Fibroblast of the conjunctiva (primary cell): ENCODE results near the gene TNRC6B.

Source experiments
- DNase-seq: peaks from one replicate; pipeline ENCODE4 v3.0.0-alpha.2; 2010; ENCODE audit warnings: low read depth

Gene TNRC6B

DNA sequence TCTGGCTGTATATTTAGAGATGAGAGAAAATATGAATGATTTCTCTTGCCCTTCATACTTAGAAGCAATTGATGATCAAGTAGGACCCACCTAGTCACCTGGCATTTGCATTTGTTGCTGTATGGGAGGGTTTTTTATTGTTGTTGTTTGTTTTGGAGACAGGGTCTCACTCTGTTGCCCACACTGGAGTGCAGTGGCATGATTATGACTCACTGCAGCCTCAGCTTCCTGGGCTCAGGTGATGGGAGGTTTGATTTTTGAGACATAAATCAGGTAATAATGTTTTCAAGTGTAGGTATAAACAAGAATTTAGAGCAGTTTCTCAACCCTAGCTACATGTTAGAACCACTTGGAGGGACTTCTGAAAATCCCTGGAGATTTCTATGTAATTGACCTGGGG, 63.0 kb downstream of the TNRC6B start:
- DNase-seq: no peak

DNA sequence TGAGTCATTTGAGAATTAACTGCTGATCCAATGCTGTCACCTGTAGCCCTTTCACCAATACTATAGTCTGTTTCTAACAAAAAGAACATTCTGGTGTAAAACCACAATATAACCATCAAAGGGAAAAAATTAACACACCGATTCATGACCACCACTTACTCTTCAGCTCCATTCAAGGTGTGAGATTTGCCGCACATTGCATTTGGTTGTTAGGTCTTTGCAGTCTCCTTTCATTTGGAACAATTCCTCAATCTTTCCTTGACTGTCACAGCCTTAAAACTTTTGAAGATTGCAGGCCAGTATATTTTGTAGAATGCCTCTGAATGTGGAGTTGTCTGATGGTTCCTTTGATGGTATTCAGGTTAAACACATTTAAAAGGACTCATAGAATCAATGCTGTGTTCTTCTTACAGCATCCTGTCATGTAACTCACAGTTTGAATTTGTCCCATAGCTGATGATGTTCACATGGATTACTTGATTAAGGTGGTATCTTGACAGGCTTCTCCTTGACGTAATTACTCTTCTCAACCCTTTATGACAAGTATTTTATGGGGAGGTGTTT, 63.6 kb downstream of the TNRC6B start:
- no peak for DNase-seq

DNA sequence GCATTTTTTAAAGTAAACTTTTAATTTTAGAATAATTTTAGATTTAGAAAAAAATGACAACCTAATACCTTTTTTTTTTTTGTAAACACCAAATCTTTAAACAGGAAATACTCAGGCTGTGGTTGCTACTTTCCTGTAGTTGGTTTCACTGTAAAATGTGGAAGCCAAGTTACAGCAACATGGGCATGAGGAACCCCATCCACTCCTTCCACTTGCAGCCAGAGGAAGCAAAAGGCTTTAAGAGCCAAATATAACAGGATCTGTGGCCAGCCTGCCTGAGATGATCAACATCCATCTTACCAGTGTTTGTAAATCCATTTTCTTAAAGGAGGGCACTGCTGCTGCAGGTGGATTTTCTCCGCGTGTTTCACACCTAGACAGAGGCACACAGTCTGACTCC, 66.2 kb downstream of the TNRC6B start:
- no peak for DNase-seq

DNA sequence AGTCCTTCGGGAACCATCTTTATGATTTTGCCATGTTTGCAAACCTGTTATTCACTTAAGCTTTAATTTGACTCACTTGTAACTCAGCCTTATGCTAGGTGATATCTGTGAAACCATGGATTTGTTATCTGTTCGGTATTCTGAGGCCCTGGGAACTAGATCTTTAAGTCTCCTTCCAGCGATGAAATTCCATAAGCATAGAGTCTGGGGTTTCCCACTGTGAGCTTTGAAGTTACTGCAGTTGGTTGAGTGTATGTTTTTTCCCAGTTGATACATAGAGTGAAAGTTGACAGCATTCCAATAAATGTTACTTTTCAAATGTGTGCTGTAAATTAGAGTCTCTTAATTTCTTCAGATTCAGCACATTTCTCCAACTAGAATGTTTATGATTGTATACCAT, 66.9 kb downstream of the TNRC6B start:
- no peak for DNase-seq

DNA sequence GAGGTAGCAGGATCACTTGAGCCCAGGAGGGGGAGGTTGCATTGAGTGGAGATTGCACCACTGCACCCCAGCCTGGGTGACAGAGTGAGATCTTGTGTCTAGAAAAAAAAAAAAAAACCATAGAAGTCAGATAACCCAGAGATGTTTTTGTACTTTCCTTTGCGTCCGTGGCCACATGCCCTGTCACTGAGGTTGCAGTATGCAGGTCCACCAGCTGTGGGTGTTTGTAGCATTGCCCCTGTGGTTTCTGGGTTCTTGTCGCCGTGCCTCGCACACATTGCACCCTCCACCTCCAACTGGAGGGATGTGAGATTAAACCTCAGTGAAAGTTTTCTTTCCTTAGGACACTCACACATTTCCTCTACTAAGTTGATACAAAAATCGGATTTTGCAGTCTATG, 70.3 kb downstream of the TNRC6B start:
- no peak for DNase-seq

DNA sequence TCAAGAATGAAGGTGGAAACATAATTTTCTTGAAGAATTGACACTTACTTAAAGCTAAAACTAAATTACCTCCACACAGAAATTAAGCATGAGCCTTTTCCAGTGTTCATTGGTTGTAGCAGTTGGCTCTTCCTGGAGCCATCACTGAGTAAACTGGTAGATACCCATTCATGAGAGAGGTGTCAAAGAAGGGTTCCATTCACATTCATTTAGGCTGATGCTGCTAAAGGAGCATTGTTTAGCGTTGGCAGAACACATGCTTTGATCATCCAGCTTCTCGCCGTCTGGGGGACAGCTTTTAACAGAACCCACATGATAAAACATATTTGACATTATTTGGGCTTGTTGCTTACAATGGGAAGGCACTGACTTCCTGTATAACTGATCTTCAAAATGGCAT, 71.6 kb downstream of the TNRC6B start:
- no peak for DNase-seq

DNA sequence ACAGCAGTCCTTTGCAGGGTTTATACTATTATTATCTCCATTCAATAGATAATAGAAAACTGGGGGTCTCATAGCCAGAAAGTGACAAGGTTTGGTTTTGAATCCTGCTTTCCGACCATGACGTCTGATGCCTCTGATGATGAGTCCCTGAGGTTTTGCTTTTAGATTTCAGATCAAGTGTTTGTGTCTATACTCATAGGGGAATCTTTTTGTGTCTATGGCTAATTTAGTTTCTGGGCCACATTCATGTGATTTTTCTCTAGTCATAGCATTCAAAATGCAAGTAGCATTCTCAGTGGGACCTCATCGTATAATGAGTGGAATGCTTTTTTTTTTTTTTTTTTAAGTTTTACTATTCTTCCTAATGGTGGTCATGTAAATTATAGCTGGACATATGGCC, 72.9 kb downstream of the TNRC6B start:
- DNase-seq: no peak

DNA sequence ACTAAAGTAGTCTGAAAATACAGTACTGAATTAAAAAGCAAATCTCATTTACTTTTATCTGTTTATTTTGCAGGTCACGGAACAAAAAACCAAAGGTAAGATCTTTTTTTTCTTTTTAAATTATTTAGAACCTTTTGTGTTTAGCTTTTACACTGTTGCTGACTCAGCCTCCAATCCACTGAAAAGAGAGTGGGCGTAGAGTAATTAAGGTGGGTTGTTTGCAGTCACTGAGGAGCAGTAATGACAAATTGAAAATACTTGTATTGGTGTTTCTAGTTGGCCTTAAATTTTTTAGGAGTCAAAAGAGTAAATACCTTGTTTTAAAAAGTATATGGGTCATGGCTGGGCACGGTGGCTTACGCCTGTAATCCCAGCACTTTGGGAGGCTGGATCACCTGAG, 73.4 kb downstream of the TNRC6B start:
- DNase-seq: no peak

DNA sequence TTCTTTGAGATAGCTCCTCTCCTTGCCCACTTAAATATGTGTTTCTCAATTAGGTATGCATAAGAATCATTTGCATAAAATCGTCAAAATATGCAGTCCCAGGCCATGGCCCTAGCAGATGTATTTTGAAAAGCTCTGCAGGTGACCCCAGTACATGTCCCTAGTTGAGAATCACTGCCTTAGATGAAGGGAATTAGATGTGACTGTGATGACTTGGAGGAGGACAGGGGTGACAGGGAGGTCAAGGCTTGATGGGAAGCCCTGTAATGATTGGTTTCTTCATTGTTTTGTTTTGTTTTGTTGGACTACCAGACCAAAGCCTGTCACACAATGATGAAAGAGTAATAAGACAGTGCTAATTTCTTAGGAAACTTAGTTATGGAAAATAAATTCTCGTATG, 74.4 kb downstream of the TNRC6B start:
- DNase-seq: no peak

DNA sequence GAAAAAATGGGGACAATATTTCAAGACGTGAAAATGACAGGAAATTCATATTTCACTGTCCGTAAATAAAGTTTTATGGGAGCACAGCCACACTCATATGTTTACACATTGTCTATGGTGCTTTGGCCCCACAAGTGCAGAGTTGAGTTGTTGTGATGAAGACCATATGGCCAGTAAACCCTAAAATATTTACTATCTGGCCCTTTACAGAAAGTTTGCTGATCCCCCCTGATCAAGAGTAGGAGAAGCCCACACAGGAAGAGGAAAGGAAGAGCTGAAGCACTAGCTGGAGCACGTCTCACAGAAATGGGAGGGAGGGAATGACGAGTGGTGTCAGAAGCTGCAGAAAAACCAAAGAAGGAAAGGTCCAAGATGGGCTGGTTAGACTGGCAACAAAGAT, 78.8 kb downstream of the TNRC6B start:
- no peak for DNase-seq

DNA sequence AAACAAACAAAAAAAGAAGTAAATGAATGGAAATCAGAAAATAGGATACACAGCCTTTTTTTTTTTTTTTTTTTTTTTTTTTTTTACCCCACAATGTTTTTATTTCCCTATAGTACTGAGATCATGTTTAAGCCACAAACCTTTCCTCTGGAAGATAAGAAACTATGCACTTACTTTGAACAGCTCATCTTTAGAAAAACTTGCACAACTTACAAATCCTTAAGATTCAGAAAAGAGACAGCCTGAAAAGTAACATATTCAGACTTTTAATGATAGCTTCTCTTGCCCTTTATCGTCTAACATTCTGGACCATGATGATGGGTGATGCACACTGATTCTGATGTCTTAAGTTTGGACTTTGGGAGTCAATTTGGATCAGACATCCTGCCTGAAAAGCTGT, 80.3 kb downstream of the TNRC6B start:
- no peak for DNase-seq

DNA sequence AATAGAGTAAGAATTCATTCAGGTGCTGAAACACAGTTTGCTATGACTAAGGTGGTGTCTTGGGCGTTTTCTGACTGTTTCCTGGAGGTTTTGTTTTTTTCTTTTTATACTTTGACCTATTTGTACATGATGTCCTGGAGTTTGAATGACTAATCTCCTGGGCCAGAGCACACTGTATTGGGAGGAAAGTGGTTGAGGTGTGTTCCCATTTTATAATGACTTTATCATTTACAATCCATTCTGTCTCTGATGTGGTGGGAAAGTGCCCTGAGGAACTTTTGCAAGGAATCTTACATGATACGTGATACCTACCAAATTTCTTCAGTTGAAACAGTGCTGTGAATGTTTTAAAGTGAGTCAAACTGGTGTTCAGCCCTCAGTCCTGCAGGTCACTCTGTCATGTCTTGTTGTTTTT, 80.8 kb downstream of the TNRC6B start:
- DNase-seq: no peak

DNA sequence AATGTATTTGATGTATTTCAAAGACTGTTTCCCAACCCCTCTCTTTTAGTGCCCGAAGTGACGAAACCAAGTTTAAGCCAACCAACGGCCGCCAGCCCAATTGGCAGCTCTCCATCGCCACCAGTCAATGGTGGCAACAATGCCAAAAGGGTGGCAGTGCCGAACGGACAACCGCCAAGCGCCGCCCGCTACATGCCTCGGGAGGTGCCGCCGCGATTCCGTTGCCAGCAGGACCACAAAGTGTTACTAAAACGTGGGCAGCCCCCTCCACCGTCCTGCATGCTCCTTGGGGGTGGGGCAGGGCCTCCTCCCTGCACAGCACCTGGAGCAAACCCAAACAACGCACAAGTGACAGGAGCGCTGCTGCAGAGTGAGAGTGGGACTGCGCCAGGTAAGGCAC, 84.1 kb downstream of the TNRC6B start:
- no peak for DNase-seq

DNA sequence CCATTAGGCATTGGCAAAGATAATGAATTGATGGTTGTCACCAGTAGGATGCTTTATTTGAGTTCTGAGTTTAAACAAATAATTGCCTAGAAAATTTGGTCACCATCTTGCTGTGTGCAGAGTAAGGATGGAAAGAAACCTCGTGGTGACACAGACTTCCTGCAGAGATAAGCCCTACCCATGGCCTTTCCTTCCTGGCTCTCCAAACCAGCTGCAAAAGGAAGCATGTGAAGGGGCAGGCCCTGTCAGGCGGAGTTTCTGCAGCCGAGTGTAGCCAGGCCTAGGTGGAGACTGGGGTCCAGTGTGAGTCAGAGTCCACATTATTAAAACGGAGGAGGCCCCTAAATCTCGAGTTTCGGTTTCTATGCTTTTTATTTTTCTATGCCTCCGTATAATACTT, 85.5 kb downstream of the TNRC6B start:
- DNase-seq: no peak

DNA sequence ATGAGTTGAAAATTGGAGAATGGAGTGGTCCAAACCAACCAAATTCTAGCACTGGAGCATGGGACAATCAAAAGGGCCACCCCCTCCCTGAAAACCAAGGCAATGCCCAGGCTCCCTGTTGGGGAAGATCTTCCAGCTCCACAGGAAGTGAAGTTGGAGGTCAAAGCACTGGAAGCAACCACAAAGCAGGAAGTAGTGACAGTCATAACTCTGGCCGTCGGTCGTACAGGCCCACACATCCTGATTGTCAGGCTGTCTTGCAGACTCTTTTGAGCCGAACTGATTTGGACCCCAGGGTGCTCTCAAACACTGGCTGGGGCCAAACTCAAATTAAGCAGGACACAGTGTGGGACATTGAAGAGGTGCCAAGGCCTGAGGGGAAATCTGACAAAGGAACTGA, 88.1 kb downstream of the TNRC6B start:
- no peak for DNase-seq

DNA sequence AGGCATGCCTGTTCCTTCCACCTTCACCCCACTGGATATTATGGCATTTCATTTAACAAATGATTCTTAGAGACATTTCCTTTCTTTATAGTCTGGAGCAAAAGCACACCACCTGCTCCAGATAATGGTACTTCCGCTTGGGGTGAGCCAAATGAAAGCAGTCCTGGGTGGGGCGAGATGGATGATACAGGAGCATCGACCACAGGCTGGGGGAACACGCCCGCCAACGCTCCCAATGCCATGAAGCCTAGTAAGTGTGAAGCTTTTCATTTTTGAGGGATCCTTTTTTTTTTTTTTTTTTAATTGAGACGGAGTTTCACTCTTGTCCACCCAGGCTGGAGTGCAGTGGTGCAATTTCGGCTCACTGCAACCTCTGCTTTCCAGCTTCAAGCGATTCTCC, 92.3 kb downstream of the TNRC6B start:
- DNase-seq: no peak

DNA sequence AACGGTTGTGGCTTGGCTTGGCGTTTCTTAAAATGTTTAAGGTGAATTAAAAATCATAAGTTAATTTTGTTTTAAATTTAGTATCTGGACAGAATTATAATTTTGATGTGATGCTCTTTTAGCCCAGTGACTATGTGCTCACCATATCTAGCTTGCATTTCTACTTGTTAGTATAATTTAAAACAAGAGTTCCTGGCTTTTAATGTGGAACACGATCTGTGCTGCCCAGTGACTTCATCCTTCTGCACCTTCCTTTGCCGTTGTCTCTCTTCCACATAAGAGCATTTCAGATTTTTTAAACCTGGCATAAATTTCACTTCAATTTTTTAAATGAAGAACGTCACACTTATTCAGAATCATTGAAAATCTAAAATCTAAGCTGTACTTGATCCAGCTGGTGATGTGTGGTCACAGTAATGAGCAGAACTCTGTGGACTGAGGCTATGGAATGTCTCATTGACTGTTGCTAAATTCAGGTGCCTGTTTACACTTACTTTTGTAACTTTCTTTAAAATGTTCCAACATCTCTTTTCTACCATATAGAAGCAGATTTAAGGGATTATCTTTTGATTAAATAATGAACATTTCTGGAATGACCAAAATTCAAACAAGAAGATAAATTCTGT, 93.1 kb downstream of the TNRC6B start:
- no peak for DNase-seq

DNA sequence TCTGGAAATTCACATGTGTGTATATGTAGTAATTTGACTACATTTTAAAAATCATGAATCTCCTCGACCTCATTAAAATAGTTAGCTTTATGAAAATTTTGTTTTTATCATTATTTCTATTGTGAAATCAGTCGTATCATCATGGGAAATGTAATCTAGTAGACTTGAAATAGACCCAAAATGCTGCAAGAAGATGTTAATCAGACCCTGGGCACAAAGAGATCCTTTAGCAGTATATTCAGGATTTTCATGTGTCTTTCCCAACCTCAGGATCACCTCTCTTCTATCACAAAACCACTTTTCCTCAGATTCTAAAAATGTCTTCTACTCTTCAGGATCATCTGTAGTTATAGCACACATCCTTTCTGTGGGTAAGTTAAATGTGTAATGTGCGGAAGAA, 93.7 kb downstream of the TNRC6B start:
- DNase-seq: no peak

DNA sequence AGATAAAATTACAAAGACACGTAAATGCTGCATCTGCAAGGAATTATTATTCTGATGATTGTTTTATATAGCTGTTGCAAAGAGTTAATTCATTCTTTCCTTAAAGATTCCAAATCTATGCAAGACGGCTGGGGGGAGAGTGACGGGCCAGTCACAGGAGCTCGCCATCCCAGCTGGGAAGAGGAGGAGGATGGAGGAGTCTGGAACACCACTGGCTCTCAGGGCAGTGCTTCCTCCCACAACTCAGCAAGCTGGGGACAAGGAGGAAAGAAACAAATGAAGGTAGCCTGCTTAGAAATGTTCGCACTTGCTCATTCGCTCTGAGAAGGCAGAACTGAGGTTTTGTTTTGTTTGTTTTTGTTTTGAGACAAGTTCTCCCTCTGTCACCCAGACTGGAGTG, 95.6 kb downstream of the TNRC6B start:
- no peak for DNase-seq

DNA sequence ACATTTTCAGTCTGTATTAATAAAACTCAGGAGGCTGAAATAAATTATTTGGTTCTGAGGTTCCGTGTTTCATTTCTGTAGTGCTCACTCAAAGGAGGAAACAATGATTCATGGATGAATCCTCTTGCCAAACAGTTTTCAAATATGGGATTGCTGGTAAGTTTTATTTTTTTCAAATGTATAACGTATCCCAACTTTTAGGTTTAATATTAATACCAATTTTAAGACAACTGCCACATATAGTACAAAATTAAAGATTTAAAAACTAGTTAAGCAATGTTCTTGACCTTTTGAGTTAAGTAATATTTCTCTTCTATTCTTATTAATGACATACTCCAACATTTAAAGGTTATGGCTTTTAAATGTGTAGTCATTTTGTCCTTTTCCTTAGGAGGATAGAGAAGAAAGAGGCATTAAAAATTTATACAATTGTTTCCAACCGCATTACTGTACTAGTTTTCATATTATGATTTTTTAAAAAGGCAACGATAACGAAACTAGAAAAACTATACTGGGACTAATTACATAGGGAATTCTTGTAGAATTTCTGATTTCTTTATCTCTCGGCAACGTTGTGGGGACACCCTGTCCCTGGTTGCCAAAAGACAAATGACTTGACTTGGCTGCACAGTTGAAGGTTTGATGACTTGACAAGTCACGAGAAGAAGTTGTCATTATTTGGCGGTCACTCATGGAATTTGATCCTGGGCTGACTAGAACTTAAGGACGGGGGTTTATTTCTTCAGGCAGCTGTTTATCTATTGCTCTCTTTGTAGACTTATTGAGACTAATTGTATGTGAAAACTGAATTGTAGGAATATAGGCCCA, 99.5 kb downstream of the TNRC6B start:
- peak; percentile 47 for DNase-seq

DNA sequence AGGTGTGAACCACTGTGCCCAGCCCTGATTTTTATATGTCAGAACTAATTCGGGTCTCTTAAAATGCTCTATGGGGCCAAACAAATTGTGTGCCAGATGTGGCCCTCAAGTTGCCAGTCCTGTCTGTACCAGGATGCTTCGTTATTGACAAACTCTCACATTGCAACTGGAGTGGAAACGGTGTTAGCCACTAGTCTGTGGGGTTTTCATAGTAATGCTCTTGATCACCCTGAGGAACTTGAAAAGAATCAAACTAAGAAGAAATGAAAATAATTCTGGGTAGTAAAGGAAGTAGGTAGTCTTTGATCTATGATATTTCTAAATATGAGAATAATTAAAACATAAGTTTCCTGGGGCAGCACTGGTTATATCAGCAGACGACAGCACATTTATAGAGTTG, 101.3 kb downstream of the TNRC6B start:
- no peak for DNase-seq

DNA sequence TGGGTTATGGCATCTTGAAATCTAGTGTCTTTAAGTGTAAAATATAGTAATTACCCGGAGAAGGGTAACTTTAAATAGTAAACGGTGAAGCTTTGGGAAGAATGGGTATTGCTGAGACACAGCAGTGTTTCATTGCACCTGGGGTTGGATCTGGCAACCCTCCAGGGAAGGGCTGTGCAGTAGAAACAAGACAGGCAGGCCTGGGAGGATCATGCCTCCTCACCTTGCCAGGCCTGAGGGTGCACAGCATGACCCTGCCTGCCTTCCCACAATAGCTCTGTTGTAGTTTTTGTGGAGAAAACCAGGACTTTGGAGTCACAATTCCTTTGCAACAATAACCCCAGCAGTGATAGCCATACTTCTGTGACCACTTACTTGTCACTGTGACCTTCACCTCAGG, 104.0 kb downstream of the TNRC6B start:
- no peak for DNase-seq

DNA sequence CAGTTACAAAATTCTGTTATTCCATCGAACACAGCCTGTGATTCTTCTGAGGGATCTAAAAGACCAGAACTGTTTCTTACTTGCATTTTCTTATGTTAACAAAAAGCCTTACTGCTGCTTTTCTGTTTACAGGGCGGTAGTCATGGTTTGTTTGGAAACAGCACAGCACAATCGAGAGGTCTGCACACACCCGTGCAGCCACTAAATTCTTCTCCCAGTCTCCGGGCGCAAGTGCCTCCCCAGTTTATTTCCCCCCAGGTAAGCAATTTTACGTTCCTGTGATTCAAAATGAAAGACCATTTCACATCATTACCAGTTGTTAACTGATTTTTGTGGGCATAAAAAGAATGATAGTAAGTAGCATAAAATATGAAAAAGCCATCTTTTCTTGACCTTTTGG, 107.8 kb downstream of the TNRC6B start:
- DNase-seq: no peak

DNA sequence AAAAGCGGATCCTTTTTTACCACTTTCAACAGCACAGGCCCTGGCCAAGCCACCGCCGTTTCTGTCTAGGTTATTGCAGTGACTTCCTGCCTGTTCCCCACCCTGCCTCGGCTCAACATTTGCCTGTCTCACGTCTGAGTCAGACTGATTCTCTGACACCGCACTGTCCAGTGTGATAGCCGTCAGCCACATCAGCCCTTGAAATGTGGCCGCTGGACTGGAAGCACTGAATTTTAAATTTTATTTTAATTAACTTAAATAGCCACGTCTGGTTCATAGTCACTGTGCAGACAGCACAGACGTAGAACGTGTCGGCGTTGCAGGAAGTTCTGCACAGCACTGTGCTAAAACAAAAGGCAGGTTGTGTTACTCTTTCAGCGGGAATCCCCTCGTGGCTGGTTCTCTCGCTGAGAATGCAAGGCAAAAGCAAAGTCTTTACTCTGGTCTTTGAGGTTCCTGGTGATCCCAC, 112.3 kb downstream of the TNRC6B start:
- DNase-seq: no peak
